Cardiac fibroblast (primary cell): ENCODE data around the gene CALR3.

Experiments
- DNase-seq, 2 donors: peaks; one replicate each; pipeline versions ENCODE4 v3.0.0 to v3.0.0-alpha.2; 2010; ENCODE audit warnings: low read depth in 2 of 2
- H3K4me3 ChIP-seq, 2 donors: replicated peaks in 1 of 2; 1 replicate in 1 of 2; 2 replicates in 1 of 2; pipeline ENCODE4 v1.5.1; 2011; ENCODE audit warnings: low read depth in 2 of 2, low read length in 2 of 2, mild to moderate bottlenecking in 2 of 2, moderate library complexity in 1 of 2
- TF ChIP-seq, protein P1 (sequence below): IDR thresholded peaks from one replicate; pipeline ENCODE4 v1.5.1; 2011; ENCODE audit warnings: low read depth, mild to moderate bottlenecking, low read length, inconsistent platforms

The CALR3 gene

GRCh38 chr19:16530540-16531379, 34.8 kb upstream of the CALR3 start:
- H3K4me3 ChIP-seq = no peak overlapping the region
- DNase-seq = no peak
- TF ChIP-seq, protein P1, sequence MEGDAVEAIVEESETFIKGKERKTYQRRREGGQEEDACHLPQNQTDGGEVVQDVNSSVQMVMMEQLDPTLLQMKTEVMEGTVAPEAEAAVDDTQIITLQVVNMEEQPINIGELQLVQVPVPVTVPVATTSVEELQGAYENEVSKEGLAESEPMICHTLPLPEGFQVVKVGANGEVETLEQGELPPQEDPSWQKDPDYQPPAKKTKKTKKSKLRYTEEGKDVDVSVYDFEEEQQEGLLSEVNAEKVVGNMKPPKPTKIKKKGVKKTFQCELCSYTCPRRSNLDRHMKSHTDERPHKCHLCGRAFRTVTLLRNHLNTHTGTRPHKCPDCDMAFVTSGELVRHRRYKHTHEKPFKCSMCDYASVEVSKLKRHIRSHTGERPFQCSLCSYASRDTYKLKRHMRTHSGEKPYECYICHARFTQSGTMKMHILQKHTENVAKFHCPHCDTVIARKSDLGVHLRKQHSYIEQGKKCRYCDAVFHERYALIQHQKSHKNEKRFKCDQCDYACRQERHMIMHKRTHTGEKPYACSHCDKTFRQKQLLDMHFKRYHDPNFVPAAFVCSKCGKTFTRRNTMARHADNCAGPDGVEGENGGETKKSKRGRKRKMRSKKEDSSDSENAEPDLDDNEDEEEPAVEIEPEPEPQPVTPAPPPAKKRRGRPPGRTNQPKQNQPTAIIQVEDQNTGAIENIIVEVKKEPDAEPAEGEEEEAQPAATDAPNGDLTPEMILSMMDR = no peak

DNA sequence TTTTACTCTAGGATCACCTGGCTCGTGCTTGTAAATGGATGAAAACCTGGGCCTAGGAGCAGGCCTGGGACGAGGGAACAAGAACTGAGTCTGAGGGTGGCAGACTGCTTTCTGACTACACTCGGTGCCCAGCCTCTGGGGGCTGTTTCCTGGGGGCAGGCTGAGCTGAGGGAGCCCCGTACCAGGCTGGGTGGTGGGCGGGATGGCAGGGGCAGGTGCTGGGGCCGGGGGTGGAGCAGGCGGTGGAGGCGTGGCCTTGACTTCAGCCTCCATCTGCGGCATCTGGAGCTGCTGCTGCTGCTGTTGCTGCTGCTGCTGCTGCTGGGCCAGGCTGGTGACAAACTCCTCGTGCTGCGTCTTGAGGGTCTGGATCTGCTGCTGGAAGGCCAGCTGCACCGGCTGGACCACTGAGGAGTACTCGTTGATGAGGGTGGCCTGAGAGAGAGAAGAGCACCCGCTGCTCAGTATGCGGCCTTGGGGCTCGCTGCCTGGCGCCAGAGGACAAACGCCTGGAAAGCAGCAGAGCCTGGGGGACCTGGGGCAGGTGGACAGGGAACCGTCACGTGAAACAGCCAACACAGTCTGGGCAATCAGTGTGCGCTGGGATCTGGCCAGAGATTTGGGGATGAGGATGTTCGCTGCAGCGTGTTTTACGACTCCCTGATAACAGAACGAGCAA, 33.6 kb upstream of the CALR3 start:
- DNase-seq = no peak
- TF ChIP-seq, protein P1 = no peak
- no peak overlapping the region for H3K4me3 ChIP-seq

DNA sequence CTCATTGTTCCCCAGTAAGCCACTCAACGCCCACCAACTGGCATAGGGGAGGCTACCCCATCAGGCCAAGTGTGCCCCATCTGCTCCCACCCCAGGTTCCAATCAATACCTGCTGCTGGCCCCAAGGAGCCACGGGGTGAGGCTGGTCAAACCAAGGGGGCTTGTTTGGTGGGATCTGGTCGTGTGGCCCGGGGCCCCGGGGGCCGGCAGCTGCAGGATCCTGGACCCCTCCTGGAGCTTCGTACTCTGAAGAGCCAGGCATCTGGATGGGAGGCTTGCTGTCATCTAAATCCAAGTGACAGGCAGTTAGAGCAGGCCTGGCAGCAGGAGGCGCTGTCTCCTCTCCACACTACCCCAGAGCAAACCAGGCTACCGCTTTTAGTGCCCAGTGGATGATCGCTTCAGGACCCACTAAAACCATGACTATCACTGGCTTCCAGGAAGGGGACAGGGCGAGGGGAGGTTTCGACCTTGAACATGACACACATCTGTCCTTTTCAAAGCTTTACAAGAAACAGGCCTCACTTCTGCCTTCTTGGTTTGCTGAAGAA, 32.1 kb upstream of the CALR3 start:
- peak; percentile 16 to 32 for DNase-seq
- TF ChIP-seq, protein P1 = peak; percentile 51
- no peak overlapping the region for H3K4me3 ChIP-seq

- H3K4me3 ChIP-seq = no peak overlapping the region
- TF ChIP-seq, protein P1 = no peak
- no peak for DNase-seq
These were observed 31.5 kb upstream of the CALR3 start for GRCh38 chr19:16527334-16527935.

DNA sequence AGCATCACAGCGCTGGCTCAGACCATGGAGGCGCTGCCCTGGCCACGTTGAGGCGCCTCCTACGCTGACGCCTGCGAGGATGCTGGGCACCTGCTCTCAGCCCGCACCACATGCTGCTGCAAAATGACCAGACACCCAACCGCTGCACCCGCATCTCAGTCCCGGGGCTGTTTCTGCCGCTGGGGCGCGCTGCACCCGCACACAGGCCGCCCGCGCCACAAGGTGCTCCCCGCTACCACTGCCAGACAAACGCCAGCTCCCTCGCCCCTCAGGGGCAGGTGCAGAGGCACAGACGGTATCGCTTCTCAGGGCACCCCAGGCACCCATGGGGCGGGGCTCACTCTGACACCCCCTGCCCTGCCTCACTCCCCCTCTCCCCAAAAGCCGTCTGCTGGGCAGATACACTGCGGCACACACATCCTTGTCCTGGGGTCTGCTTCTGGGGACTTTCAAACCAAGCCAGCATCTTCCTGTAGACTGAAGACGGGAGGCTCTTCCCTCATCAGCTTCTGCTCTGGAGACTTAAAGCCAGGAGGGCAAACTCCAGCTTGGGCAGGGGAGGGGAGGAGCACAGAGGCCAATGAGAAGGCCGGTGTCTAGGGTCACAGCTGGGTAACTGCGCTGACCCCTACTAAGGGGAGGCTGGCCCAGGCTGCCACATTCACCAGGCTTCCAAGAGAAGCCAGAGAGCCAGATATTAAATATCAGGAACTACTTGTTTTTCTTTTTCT, 29.9 kb upstream of the CALR3 start:
- no peak overlapping the region for H3K4me3 ChIP-seq
- DNase-seq = no peak
- TF ChIP-seq, protein P1 = no peak
